ENCODE measurements around the gene SFMBT1.

- TF ChIP-seq CTCF (IDR thresholded peaks at IDR 0.05) (peak; percentile 84 to 97 (median 95)), POLR2A (IDR thresholded peaks at IDR 0.05) (no peak)
These were observed 27.0 kb upstream of the SFMBT1 start for GRCh38 chr3:53072653-53073552.

Data from Peyer's patch (tissue), 4 donors.